GM19351 (cell line): ENCODE results near the gene PERM1.
"Not testable (repeated sequence)": the region's sequence is repeated elsewhere in the genome, so short reads cannot be mapped to it uniquely, and the experiment has no call there.

Experiments used
- ATAC-seq: cut with Tn5 transposase; IDR thresholded peaks from one replicate; pipeline ENCODE4 v1.9.1; 2021; ENCODE audit warnings: mild to moderate bottlenecking, moderate library complexity; ENCODE audit not compliant: unreplicated experiment

PERM1 gene

GRCh38 chr1:997993-998744, 16.3 kb upstream of the PERM1 start:
- ATAC-seq, result no peak

GRCh38 chr1:997713-997992, 15.8 kb upstream of the PERM1 start:
- ATAC-seq, result no peak

GRCh38 chr1:996851-997712, 15.2 kb upstream of the PERM1 start:
- ATAC-seq, result no peak

DNA sequence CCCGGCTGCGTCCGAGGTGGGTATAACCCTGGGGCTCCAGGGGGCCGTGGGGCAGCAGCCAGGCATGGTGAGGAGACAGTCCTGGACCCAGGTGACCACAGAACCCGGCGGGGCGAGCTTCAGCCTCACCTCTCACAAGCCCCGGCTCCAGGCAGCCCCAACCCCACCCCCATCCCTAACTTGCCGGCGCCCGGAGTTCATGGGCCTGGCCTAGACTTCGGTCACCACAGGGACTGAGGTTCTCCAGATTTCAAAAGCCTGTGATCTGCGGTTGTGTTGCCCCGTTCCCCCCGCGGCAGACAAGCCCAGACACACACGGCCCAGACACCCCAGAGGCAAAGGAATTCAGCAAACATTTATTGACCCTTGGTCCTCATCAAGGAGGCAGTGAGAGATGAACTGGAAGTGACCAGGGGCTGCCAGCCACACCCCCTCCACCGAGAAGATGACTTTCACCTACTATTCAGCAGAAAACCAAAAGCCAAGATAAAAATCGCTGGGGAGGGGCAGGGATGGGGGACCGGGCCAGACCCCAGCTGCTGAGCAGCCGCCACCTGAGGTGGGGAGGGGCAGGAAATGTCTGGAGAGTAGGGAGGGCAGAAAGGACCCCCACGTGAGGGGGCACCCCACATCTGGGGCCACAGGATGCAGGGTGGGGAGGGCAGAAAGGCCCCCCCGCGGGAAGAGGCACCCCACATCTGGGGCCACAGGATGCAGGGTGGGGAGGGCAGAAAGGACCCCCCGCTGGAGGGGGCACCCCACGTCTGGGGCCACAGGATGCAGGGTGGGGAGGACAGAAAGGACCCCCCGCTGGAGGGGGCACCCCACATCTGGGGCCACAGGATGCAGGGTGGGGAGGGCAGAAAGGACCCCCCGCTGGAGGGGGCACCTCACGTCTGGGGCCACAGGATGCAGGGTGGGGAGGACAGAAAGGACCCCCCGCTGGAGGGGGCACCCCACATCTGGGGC, 14.1 kb upstream of the PERM1 start:
- no peak for ATAC-seq

DNA sequence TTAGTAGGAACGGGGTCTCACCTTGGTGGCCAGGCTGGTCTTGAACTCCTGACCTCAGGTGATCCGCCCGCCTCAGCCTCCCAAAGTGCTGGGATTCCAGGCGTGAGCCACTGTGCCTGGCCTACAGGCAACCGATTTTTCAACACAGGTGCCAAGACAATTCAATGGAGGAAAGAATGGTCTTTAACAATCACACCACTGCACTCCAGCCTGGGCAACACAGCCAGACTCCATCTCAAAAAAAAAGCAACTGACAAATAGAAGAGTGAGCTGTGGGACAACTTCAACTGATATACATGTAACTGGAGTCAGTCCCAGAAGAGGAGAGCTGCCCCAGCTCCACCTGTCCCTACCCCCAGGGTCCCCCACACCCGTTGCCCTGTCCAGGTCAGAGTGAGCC, 12.7 kb upstream of the PERM1 start:
- ATAC-seq, result not testable (repeated sequence)

DNA sequence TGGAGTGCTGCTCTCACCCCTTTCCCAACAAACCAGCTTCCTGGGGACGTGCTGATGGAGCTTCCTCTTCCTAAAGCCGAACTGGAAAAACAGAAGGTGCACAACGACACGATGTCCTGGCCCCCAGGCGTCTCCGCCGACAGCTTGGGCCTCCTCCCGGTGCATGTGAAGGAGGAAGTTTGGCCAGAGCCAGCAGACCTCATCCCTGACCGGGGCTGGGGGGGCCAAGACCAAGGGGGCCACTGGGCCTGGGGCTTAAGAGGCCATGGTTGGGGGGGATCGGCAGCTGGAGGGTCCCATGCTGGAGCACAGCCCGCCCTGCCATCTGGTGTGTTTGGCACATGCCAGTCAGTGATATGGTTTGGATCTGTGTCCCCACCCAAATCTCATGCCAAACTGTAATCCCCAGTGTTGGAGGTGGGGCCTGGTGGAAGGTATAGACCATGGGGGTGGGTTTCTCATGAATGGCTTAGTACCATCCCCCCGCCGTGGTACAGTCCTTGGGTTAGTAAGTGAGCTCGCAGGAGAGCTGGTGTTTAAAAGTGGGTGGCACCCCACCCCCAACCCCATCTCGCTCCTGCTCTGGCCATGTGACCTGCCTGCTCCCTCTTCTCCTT, 11.6 kb upstream of the PERM1 start:
- no peak for ATAC-seq

- no peak for ATAC-seq
Observed at GRCh38 chr1:992362-992761, 10.5 kb upstream of the PERM1 start.

DNA sequence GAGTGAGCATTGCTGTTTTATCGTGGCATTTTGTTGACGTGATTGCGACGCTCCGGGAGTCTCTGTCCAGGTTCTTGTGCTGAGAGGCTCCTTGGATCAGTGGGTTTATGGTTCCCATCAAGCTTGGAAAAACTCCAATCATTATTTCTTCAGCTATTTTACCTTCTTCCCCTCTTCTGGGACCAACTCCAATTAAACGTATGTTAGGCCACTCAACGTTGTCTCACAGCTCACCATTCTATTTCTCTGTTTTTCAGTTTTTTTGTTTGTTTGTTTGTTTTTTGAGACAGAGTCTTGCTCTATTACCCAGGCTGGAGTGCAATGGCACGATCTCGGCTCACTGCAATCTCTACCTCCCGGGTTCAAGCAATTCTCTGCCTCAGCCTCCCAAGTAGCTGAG, 10.0 kb upstream of the PERM1 start:
- ATAC-seq, result no peak

DNA sequence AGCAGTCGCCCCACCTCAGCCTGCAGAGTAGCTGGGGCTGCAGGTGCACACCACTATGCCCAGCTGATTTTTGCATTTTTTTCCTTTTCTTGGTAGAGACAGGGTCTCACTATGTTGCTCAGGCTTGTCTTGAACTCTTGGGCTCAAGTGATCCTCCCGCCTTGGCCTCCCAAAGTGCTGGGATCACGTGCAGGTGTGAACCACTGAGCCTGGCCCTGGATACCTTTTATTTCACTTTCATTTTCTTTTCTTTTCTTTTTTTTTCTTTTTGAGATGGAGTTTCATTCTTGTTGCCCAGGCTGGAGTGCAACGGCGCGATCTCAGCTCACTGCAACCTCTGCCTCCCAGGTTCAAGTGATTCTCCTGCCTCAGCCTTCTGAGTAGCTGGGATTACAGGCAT, 9.4 kb upstream of the PERM1 start:
- not testable (repeated sequence) for ATAC-seq

DNA sequence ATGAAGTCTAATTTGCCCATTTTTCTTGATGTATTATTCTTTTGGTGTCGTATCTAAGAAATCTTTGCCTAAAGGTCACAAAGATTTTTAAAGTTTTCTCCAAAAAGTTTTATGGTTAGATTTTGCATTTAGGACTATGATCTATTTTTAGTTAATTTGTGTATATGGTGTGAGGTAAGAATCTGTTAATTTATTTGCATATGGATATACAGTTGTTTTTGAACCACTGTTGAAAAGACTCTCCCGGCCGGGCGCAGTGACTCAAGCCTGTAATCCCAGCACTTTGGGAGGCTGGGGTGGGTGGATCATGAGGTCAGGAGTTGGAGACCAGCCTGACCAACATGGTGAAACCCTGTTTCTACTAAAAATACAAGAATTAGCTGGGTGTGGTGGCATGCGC, 6.2 kb upstream of the PERM1 start:
- not testable (repeated sequence) for ATAC-seq

GRCh38 chr1:985126-985525, 3.2 kb upstream of the PERM1 start:
- no peak for ATAC-seq

- no peak for ATAC-seq
Observed at GRCh38 chr1:984476-984814, 2.6 kb upstream of the PERM1 start.

- ATAC-seq, result no peak
Observed at GRCh38 chr1:983798-984475, 2.0 kb upstream of the PERM1 start.

DNA sequence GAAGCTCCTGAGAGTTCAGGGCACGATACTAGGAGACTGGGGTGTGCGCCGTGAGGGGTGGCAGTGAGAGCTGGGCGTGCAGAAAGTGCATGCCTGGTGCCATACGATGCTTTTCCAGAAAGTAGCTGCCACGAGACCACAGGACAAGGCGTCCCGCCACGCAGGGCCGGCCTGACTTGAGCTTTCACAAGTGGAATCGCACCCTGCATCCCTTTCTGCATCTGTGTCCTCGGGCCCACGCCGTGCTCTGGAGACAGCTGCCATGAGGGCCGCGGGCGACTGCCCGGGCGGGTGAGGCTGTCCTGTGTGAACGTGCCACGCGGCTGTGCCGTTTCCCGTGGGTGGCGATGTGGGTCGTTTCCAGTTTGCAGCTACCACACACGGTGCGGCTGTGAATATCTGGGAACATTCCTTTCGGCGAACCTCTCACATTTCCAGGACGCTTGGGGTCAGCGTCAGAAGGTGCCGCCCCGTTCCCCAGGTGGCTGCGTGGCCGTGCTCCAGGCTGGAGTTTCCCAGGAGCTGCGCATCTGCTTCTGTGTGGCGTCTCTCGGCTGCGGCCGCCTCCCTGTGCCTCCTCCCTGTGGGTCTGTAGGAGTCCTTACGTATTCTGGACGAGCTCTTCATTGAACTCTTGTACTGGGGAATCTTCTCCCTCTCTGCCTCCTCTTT, 1.0 kb upstream of the PERM1 start:
- no peak for ATAC-seq

DNA sequence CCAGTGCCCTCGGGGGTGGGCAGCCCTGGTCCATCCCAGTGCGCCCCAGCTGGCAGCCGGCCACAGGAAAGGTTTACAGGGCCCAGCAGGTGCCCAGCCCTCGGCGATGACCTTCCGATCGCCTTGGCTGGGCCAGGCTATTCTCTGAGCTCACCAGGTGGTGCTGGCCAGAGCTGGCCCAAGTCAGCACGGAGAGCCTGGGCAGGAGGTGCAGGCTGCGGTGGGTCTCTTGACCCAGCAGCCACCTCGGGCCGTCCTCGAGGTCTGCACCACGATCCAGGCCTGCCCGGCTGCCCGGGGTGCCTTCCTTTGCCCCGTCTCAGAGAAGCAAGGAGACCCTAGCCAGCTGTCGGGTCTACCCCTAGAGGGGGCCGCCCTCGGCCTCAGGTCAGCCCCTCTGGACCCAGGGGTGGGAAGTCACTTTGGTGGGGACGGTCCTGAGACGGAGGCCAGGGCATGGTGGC, 370 bp downstream of the PERM1 start:
- no peak for ATAC-seq

GRCh38 chr1:980602-981395, 1.1 kb downstream of the PERM1 start:
- no peak for ATAC-seq

GRCh38 chr1:980137-980571, 1.7 kb downstream of the PERM1 start:
- no peak for ATAC-seq

DNA sequence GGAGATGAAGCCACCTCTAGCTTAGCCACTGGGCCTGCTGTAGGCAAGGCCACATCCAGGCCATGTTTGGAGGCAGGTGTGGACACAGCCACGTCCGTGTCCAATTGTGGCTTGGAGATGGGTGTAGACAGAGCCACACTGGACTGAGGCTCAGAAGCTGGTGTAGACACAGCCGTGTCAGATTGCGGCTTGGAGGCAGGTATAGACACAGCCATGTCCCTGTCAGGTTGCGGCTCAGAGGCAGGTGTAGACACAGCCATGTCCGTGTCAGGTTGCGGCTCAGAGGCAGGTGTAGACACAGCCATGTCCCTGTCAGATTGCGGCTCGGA, 2.2 kb downstream of the PERM1 start:
- no peak for ATAC-seq
